HG03565 (cell line): ENCODE measurements around the gene TMEM271.
"Not testable (repeated sequence)": the region's sequence is repeated elsewhere in the genome, so short reads cannot be mapped to it uniquely, and the experiment has no call there.

Experiments
- ATAC-seq: cut with Tn5 transposase; IDR thresholded peaks from one replicate; pipeline ENCODE4 v1.9.1; 2021; ENCODE audit warnings: mild to moderate bottlenecking, moderate library complexity; ENCODE audit not compliant: unreplicated experiment

Gene TMEM271

DNA sequence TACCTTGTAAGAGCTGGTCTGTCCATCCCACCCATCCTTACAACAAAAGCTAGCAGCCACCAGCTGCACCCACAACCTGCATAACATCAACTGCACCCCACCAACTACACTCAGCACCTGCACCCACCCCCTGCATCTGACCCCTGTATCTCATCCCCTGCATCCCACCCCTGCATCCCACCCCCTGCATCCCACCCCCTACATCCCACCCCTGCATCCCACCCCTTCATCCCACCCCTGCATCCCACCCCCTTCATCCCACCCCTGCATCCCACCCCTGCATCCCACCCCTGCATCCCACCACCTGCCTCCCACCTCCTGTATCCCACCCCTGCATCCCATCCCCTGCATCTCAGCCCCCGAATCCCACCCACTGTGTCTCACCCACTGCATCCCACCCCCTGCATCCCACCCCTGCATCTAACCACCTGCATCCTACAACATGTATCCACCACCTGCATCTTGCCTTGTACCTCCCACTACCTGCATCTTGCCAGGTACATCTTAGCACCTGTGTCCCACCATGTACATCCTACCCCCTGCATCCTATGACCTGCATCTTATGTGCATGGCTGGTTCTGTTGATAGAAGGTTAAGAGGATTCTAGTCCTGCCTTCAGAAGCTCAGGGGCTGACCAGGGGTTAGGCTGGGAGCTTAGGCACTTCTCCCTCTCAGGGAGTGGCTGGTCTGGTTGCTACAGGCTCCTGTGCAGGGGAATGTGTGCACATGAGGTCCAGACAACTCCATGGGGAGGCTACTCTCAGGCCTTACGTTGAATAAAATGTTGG is 9.4 kb downstream of the TMEM271 start:
- no peak for ATAC-seq

DNA sequence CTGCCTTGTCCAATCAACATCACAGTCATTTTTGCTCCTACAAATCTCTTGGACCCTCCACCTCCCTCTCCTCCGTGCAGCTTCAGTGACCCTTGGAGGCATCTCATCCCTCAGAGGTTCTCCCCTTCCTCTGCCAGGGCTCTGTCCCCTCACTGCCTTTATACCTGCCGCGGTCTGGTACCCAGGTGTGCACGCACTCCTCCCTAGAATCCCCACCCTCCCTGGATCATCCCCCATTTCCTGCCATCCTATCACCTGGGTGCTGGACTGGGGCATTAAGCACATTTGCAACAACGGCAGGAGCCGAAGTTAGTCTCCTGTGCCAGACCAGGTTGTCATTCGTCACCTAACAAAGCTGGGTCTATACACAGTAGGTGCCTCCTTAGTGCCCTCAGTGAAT is 10.1 kb downstream of the TMEM271 start:
- no peak for ATAC-seq

DNA sequence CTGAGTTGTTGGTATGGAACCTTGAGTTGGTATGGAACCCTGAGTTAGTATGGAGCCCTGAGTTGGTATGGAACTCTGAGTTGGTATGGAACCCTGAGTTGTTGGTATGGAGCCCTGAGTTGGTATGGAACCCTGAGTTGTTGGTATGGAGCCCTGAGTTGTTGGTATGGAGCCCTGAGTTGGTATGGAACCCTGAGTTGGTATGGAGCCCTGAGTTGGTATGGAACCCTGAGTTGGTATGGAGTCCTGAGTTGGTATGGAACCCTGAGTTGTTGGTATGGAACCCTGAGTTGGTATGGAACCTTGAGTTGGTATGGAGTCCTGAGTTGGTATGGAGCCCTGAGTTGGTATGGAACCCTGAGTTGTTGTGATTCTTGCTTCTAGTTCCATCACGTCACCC is 10.5 kb downstream of the TMEM271 start:
- not testable (repeated sequence) for ATAC-seq

DNA sequence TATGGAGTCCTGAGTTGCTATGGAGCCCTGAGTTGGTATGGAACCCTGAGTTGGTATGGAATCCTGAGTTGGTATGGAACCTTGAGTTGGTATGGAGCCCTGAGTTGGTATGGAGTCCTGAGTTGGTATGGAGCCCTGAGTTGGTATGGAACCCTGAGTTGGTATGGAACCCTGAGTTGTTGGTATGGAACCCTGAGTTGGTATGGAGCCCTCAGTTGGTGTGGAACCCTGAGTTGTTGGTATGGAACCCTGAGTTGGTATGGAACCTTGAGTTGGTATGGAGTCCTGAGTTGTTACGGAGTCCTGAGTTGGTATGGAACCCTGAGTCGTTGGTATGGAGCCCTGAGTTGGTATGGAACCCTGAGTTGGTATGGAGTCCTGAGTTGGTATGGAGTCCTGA is 13.6 kb downstream of the TMEM271 start:
- ATAC-seq, result not testable (repeated sequence)

DNA sequence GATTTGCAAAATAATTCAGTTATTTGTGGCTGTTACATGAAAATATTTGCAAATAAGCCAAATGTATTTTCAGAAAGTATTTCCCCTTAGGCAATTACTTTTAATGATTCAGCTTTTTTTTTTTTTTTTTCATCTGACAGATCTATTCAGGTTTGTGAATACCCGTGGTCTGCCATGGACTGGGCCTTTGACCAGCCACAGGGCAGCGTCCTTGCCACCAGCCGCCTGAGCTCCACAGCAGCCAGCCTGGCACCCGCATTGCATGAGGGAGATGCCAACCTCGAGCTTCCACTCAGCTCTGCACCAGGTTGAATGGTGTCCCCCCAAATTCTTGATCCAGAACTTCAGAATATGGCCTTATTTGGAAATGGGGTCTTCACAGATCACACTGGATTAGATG is 14.7 kb downstream of the TMEM271 start:
- no peak for ATAC-seq

DNA sequence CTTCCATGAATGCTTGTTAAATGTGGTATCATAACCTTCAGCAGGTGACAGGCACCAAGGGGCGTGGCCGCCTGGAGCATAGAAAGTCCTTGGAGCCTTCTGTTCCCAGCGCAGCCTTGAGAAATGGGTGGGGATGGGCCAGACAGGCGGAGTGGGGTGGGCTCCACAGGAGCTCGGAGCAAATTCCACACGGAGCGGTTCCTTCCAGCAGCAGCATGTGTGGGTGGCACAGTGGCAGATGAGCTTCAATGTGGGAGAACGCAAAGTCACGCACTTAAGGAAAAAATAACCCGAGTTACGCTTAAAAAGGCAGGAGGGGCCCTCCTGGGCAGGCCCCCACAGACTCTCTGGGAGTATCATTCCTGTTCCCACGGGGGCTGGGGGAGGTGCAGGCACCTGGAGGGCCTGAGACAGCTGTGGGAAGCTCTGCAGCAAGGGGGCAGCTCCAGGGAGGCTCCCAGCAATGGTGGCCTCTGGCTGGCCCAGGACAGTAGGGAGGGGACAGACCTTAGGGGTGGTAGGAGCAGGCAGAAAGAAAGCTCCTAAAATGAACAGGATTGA is 15.3 kb downstream of the TMEM271 start:
- ATAC-seq, result no peak

DNA sequence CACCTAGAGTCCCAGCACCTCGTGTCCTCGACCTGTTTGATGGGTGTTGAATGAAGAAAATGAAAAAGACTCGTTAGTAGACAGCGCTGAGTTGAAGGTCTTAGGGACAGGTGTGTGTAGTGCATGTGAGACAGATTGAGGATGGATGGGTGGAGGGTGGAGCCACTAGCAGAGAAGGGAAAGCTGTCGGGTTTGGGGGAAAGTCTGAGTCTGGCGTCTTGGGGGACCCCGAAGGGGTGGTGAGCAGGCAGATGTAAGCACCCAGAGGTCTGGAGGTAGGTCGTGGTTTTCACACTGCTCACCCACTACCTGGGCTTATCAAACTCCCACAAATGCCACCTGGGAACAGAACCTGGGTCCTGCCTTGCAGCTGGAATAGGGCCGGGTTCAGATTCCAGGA is 16.0 kb downstream of the TMEM271 start:
- ATAC-seq, result no peak

DNA sequence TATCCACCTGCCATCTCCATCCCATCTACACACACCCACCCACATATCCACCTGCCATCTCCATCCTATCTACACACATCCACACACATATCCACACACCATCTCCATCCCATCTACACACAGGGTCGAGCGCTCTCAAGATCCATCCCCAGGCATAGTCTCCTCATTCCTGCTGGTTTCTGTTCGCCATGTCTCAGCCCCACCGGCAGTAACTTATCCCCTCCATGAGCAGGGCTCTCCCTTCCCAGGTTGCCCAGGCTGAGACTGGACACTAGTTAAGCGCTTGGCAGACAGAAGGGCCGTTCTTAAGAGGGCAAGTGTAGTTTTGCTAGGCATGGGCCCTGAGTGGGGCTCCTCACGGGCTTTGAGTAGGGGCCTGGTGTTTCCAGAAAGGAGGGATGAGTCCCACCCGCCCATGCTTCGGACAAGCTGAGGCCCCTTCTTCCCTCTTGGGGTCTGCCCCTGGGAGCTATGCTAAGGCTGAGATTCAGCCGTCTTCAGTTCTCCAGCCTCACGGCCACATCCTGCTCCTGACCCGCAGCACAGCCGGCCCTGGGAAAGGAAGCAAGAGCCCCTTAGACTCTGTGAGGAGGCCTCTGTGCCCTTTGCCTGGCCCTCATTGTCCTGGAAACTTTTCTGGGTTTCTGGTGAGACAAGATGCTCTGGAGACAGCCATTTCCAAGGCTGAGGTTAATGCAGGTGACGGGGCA is 20.4 kb downstream of the TMEM271 start:
- no peak for ATAC-seq

DNA sequence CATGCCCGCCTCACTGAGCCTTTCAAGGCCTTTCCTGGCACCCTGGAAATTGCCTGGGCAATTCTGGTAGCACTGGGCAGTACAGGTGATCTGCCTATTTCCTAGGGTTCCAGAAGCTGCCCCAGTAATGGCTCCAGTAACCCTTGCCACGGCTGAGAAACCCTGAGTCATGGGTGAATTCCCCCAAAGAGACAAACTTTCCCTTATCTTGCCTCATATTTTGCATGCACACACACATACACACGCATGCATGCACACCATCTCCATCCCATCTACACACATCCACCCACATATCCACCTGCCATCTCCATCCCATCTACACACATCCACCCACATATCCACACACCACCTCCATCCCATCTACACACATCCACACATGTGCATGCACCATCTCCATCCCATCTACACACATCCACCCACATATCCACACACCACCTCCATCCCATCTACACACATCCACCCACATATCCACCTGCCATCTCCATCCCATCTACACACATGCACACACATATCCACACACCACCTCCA is 21.2 kb downstream of the TMEM271 start:
- not testable (repeated sequence) for ATAC-seq

DNA sequence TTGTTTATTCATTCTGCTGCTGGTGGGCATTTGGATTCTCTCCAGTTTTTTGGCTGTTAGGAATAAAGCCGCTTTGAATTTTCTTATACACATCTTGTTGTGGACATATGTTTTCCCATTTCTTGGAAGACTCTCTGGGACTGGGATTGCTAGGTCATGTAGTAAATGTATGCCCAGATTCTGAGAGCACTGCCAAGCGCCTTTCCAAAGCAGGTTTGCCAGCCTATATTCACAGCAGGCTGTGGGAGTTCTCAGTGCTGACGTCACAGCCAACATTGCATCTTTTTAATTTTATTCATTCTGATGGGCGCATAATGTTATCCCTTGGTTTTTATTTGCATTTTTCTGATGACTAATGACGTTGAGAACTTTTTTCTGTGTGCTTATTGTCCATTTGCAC is 24.1 kb downstream of the TMEM271 start:
- no peak for ATAC-seq

DNA sequence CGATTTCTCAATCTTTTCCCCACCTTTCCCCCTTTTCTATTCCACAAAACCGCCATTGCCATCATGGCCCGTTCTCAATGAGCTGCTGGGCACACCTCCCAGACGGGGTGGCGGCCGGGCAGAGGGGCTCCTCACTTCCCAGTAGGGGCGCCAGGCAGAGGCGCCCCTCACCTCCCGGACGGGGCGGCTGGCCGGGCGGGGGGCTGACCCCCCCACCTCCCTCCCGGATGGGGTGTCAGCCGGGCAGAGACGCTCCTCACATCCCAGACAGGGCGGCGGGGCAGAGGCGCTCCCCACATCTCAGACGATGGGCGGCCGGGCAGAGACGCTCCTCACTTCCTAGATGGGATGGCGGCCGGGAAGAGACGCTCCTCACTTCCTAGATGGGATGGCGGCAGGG is 25.8 kb downstream of the TMEM271 start:
- not testable (repeated sequence) for ATAC-seq

DNA sequence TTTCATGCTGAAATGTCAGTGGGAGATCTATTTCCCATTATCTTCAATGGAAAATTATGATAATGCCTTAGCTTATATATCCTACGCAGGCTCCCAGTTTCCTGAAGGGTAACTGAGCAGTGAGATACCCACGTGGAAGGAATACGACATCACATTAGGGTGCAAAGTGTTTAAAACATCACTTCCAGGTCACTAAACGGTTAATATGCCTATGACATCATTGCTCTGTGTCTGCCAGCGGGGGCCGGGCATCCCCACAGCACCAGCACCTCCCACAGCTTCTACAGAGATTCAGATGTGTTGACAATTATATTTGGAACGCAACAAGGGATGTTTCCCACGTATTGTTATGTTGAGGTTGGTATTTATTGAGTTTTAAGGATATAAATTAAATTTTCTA is 27.1 kb downstream of the TMEM271 start:
- ATAC-seq, result no peak

DNA sequence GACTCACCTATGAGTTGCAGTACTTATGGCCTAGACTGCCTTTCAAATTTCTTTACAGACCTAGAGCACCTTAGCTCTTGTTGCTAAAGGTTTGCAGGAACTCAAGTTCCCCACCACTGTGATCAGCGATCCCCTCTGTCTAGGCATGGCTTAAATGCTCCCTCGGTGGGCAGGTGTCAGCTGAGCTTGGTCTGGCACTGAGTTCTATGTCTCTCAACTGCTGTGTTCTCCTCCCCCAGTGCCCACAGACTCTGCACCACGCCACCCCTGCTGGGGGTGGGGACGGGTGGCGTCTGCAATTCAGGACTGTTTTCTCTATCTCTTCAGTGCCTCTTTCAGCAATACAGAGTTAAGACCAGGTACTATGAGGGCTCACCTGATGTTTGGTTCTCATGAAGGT is 30.5 kb downstream of the TMEM271 start:
- no peak for ATAC-seq

DNA sequence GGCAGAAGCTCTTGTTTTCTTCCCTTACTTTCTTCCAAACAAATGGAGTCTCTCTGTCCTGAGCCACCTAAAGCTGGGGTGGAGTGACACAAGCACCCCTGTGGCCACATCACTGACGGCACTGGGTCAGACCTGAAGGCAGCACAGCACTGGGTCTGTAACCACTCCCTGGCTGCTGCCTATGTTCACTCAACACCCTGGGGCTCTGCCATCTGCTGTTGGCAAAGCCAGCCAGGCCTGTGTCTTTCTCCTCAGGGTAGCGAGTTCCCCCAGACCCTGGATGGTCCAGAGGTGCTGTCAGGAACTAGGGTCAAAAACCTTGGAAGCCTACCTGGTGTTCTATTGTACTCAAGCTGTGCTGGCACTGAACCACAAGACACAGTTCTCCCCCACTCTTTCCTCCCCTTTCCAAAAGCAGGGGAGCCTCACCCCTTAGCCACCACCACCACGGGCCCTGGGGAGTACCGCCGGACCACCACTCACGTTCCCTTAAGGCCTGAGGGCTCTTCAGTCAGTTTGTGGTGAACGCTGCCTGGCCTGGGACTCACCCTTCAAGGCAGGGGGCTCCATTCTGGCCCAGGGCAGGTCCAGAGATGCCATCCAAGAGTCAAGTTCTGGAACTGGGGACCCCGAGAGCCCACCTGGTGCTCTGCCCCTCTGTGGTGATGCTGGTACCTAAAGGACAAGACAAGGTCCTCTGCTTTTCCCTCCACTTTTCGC is 31.5 kb downstream of the TMEM271 start:
- no peak for ATAC-seq

DNA sequence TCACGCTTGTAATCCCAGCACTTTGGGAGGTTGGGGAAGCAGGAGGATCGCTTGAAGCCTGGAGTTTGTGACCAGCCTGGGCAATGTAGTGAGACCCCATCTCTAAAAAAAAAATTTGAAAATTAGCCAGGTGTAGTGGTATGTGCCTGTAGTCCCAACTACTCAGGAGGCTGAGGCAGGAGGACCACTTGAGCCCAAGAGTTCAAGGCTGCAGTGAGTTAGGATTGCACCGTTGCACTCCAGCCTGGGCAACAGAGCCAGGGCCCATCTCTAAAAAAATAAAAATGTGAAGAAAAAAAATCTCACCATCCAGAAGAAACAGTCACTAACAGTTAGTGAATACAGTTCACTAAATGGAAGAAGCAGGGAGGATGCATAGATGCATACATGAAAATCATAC is 34.8 kb downstream of the TMEM271 start:
- ATAC-seq, result no peak

DNA sequence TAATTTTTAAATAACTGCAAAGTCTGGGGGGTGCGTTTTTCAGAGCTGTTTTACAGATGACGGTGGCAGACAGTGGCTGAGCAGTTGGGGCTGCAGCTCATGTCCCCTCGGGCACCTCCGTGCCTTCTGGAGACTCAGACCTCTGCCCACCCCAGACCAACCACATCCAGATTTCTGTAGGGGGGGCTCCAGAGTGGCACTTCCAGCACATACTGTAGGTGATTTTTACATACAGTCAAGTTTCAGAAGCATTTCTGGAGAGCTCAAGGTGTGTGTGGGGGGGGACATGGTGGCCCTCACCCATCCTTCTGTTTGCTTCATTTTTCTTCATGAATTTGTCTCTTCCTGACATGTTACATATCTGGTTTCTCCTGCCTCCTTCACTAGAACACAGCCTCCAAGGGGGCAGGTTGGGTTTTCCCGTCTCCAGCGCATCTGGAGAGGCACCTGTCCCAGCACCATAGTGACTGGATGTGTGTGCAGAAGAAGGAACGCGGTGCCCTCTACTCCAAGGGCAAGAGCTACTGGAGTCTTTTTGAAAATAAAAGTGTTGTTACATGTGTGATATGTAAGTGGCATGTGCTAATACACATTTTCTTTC is 37.5 kb downstream of the TMEM271 start:
- ATAC-seq, result no peak

DNA sequence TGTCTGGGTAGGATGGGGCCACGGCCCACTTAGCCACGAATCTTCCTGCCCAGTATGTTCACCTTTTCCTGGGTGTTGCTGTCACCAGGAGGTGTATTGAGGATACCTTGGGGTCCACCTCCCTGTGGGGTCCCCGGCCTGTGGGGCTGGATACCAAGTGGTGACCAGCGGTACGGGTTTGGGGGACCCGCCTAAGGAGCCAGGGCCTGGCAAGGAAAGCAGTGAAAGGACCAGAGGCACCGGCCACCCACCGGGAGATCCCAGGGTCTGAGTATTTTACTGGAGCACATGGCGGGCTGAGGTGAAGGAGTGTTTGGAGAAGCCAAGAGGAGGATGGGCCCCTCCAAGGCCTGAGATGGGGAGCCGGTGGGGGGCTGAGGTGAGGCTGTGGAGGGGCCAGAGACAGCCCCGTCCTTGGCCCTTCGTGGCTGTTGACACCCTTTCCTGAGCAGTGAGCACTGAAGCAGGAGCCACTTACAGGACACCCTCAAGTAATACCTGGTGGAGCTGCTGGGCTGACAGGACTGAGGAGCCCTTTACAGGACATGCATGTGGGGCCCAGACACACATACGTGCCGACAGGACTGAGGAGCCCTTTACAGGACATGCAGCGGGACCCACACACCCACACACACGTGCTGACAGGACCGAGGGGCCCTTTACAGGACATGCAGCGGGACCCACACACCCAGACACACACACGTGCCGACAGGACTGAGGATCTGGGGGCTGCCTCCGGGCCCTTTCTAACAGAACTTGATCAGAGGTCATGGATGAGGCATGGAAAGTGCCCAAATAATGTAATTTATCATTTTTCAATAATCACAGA is 38.4 kb downstream of the TMEM271 start:
- no peak for ATAC-seq

DNA sequence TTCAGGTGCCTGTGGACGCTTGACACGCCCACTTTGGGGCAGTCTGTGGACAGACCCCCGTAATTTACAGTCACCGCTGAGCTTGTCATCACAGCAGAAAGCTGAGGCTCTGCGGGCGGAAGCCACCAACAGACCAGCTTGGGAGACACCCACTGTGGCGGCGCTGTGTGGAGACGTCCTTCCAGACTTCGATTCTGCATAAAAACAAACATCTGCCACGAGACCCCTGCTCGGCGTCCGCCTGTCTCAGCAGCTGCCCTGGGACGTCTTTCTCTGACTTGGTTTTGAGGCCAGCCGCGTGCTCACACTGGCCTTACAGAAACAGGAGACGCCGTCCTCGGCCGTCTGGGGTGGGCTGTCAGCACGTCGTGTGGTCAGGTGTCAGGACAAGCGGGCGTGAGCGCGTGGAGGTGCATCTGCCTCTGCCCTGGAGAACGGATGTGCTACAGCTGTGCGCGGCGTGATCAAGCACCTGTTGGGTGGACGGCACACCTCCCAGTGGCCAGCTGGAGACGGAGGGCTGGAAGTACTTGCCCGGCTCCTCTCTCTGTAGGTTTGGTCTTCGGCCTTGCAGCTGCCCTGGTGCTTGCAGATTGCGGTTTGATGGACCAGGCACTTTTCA is 39.6 kb downstream of the TMEM271 start:
- no peak for ATAC-seq

DNA sequence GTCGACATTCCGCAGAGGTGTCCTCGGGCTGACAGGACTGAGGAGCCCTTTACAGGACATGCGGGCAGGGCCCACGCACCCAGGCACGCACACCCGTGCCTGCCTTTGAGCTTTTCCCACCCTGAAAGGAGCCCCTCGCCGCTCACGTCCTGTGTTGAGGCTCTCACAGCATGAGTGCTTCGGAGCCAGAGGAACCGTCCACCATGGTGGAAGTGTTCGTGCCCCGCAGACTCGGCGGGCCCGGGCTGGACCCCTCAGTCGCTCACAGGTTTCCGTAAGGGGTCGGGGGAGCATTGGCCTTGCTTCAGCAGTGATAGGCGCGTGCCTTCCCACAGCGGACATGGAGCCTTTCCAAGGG is 40.2 kb downstream of the TMEM271 start:
- no peak for ATAC-seq
